ENCODE data around the gene ZDHHC9.

Gene ZDHHC9

GRCh38 chrX:129777218-129778030 is 66.3 kb downstream of the ZDHHC9 start:
- Histone ChIP-seq H3K79me2 (ENCODE audit: insufficient read depth, low read length) (peaks cover 29% of the 10 kb centered on the region), H4K20me1 (ENCODE audit: low read depth, low read length) (no peaks in the 10 kb centered on the region), H3K9me2 (replicated peaks; ENCODE audit: insufficient read depth, low read length) (no peaks in the 10 kb centered on the region), H3K4me2 (ENCODE audit: low read depth, low read length, poor library complexity, severe bottlenecking) (peak overlapping the region; percentile 95), H3K9me3 (ENCODE audit: insufficient read depth, low read length) (no peaks in the 10 kb centered on the region), H2AFZ (ENCODE audit: low read depth, low read length, severe bottlenecking) (no peak overlapping the region), H3K36me3 (ENCODE audit: low read length) (no peaks in the 10 kb centered on the region), H3K27ac (ENCODE audit: low read depth, low read length) (peak overlapping the region; percentile 95), H3F3A (ENCODE audit: insufficient read depth) (peaks cover 21% of the 10 kb centered on the region), H3K27me3 (ENCODE audit: low read length) (no peaks in the 10 kb centered on the region), H3K9ac (ENCODE audit: low read length) (peak overlapping the region; percentile 79), H3K4me3 (ENCODE audit: insufficient read depth, low read length, poor library complexity, severe bottlenecking) (peak overlapping the region; percentile 45)
- TF ChIP-seq, protein P1, sequence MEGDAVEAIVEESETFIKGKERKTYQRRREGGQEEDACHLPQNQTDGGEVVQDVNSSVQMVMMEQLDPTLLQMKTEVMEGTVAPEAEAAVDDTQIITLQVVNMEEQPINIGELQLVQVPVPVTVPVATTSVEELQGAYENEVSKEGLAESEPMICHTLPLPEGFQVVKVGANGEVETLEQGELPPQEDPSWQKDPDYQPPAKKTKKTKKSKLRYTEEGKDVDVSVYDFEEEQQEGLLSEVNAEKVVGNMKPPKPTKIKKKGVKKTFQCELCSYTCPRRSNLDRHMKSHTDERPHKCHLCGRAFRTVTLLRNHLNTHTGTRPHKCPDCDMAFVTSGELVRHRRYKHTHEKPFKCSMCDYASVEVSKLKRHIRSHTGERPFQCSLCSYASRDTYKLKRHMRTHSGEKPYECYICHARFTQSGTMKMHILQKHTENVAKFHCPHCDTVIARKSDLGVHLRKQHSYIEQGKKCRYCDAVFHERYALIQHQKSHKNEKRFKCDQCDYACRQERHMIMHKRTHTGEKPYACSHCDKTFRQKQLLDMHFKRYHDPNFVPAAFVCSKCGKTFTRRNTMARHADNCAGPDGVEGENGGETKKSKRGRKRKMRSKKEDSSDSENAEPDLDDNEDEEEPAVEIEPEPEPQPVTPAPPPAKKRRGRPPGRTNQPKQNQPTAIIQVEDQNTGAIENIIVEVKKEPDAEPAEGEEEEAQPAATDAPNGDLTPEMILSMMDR (IDR thresholded peaks at IDR 0.05; ENCODE audit: insufficient read depth, low read length, poor library complexity, severe bottlenecking): no peak
- no peak for TF ChIP-seq EZH2phosphoT487 (conservative IDR thresholded peaks at IDR 0.05; ENCODE audit: low read length)

DNA sequence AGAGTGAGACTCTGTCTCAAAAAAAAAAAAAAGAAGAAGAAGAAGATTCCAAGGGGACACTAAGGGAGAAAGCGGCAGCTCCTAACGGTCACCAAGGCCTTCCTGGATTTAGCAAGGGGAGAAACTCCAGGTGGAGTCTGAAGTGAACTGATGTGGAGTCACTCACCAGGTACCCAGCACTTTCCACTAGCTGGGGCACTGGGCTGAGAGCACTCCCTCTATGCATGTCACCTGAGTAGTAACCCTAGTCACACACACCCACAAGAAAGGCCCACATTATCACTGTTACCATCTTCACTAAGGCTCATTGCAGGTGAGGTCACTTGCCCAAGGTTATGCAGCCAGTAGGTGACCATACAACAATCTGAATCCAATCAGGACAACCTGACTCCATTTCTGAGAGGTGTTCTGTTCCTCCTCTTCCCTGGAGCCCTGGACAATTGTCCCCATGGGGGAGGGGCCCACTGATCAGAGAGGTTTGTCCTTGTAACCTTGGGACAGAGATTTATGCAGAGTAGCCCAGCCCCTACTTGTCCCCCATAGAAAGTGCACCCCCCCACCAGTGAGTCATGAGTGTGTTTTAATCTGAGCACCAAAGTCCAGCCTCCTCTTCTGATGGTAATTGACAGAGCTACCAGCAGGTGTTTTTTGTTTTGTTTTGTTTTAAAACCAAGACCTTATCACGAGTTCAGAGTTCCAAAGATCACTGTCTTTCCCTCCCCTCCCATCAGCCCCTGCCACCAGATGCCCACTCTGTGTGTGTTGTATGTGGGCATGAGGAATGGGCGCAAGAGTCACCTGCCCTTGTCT is 69.8 kb downstream of the ZDHHC9 start:
- TF ChIP-seq EZH2phosphoT487 (conservative IDR thresholded peaks at IDR 0.05; ENCODE audit: low read length): no peak
- H3K9me3 ChIP-seq (ENCODE audit: insufficient read depth, low read length): no peaks in the 10 kb centered on the region
- no peaks in the 10 kb centered on the region for H4K20me1 ChIP-seq (ENCODE audit: low read depth, low read length)
- H3K4me2 ChIP-seq (ENCODE audit: low read depth, low read length, poor library complexity, severe bottlenecking): peak overlapping the region; percentile 54
- no peak overlapping the region for H2AFZ ChIP-seq (ENCODE audit: low read depth, low read length, severe bottlenecking)
- H3K4me3 ChIP-seq (ENCODE audit: insufficient read depth, low read length, poor library complexity, severe bottlenecking): no peak overlapping the region
- H3K36me3 ChIP-seq (ENCODE audit: low read length): no peaks in the 10 kb centered on the region
- H3K9ac ChIP-seq (ENCODE audit: low read length): peak overlapping the region; percentile 35
- no peaks in the 10 kb centered on the region for H3K79me2 ChIP-seq (ENCODE audit: insufficient read depth, low read length)
- H3F3A ChIP-seq (ENCODE audit: insufficient read depth): peaks cover 29% of the 10 kb centered on the region
- no peaks in the 10 kb centered on the region for H3K9me2 ChIP-seq (replicated peaks; ENCODE audit: insufficient read depth, low read length)
- H3K27ac ChIP-seq (ENCODE audit: low read depth, low read length): peak overlapping the region; percentile 92
- no peaks in the 10 kb centered on the region for H3K27me3 ChIP-seq (ENCODE audit: low read length)

GRCh38 chrX:129772796-129773431 is 70.8 kb downstream of the ZDHHC9 start:
- no peaks in the 10 kb centered on the region for H3K79me2 ChIP-seq (ENCODE audit: insufficient read depth, low read length)
- peaks cover 19% of the 10 kb centered on the region for H3F3A ChIP-seq (ENCODE audit: insufficient read depth)
- H3K4me3 ChIP-seq (ENCODE audit: insufficient read depth, low read length, poor library complexity, severe bottlenecking): no peak overlapping the region
- H3K9me3 ChIP-seq (ENCODE audit: insufficient read depth, low read length): no peaks in the 10 kb centered on the region
- TF ChIP-seq, protein P1 (IDR thresholded peaks at IDR 0.05; ENCODE audit: insufficient read depth, low read length, poor library complexity, severe bottlenecking): no peak
- no peak for TF ChIP-seq EZH2phosphoT487 (conservative IDR thresholded peaks at IDR 0.05; ENCODE audit: low read length)
- H2AFZ ChIP-seq (ENCODE audit: low read depth, low read length, severe bottlenecking): no peak overlapping the region
- H3K27ac ChIP-seq (ENCODE audit: low read depth, low read length): peak overlapping the region; percentile 92
- H3K9ac ChIP-seq (ENCODE audit: low read length): peak overlapping the region; percentile 35
- peak overlapping the region; percentile 54 for H3K4me2 ChIP-seq (ENCODE audit: low read depth, low read length, poor library complexity, severe bottlenecking)
- H3K9me2 ChIP-seq (replicated peaks; ENCODE audit: insufficient read depth, low read length): no peaks in the 10 kb centered on the region
- H3K27me3 ChIP-seq (ENCODE audit: low read length): no peaks in the 10 kb centered on the region
- H3K36me3 ChIP-seq (ENCODE audit: low read length): no peaks in the 10 kb centered on the region
- no peaks in the 10 kb centered on the region for H4K20me1 ChIP-seq (ENCODE audit: low read depth, low read length)
